Neuronal stem cell (in vitro differentiated cells): ENCODE measurements around the gene TMOD2.

ENCODE experiments used
- DNase-seq: peaks from one replicate; pipeline ENCODE4 v3.0.0-alpha.2; 2013; ENCODE audit warnings: low spot score
- H2AFZ ChIP-seq: one replicate; pipeline ENCODE4 v1.6.1; 2013; ENCODE audit warnings: mild to moderate bottlenecking, low read length, inconsistent platforms
- H2AK5ac ChIP-seq: 2 replicates; pipeline ENCODE4 v1.6.1; 2013; ENCODE audit warnings: low read depth, mild to moderate bottlenecking, inconsistent platforms, low read length, moderate library complexity, mixed read lengths
- H2BK120ac ChIP-seq: 2 replicates; pipeline ENCODE4 v1.6.1; 2013; ENCODE audit warnings: low read depth, mild to moderate bottlenecking, inconsistent platforms, low read length, moderate library complexity, mixed read lengths
- H2BK12ac ChIP-seq: one replicate; pipeline ENCODE4 v1.6.1; 2013; ENCODE audit warnings: low read length, inconsistent platforms
- H2BK15ac ChIP-seq: 2 replicates; pipeline ENCODE4 v1.6.1; 2013; ENCODE audit warnings: mild to moderate bottlenecking, low read length, inconsistent platforms, mixed read lengths
- H2BK5ac ChIP-seq: one replicate; pipeline ENCODE4 v1.6.1; 2013; ENCODE audit warnings: inconsistent platforms, mild to moderate bottlenecking, low read length, moderate library complexity
- H3K14ac ChIP-seq: one replicate; pipeline ENCODE4 v1.6.1; 2013; ENCODE audit warnings: low read length, inconsistent platforms
- H3K18ac ChIP-seq: 2 replicates; pipeline ENCODE4 v1.6.1; 2013; ENCODE audit warnings: low read length, inconsistent platforms
- H3K23ac ChIP-seq: 2 replicates; pipeline ENCODE4 v1.6.1; 2013; ENCODE audit warnings: low read depth, mild to moderate bottlenecking, mixed read lengths, low read length, inconsistent platforms; ENCODE audit not compliant: poor library complexity
- H3K27ac ChIP-seq: replicated peaks from 3 replicates; pipeline ENCODE4 v1.5.1; 2013; ENCODE audit warnings: low read length, inconsistent platforms
- H3K27me3 ChIP-seq, 3 experiments: 2 replicates each; pipeline ENCODE4 v1.6.1; 2013; ENCODE audit warnings: low read length in 3 of 3, mild to moderate bottlenecking in 2 of 3, inconsistent platforms in 1 of 3, low read depth in 1 of 3, mixed read lengths in 1 of 3, moderate library complexity in 1 of 3; ENCODE audit not compliant: control insufficient read depth in 3 of 3, insufficient read depth in 3 of 3
- H3K36me3 ChIP-seq, 2 donors: replicated peaks in 1 of 2; 2 replicates each; pipeline ENCODE4 v1.6.1; 2013; ENCODE audit warnings: low read length in 2 of 2; ENCODE audit not compliant: control insufficient read depth in 2 of 2, insufficient read depth in 2 of 2
- H3K4ac ChIP-seq: 2 replicates; pipeline ENCODE4 v1.6.1; 2013; ENCODE audit warnings: inconsistent platforms, mild to moderate bottlenecking, low read length, moderate library complexity
- H3K4me1 ChIP-seq, 2 donors: 1 replicate in 1 of 2; 2 replicates in 1 of 2; pipeline ENCODE4 v1.6.1; 2013; ENCODE audit warnings: low read length in 2 of 2, low read depth in 1 of 2; ENCODE audit not compliant: control insufficient read depth in 2 of 2, insufficient read depth in 1 of 2
- H3K4me2 ChIP-seq: one replicate; pipeline ENCODE4 v1.6.1; 2013; ENCODE audit warnings: mild to moderate bottlenecking, low read length, inconsistent platforms; ENCODE audit not compliant: insufficient read depth, poor library complexity, severe bottlenecking
- H3K4me3 ChIP-seq, 2 donors: 2 replicates each; pipeline ENCODE4 v1.5.1; 2013; ENCODE audit warnings: low read length in 2 of 2, mild to moderate bottlenecking in 2 of 2, inconsistent platforms in 1 of 2, moderate library complexity in 1 of 2
- H3K79me1 ChIP-seq: one replicate; pipeline ENCODE4 v1.6.1; 2013; ENCODE audit warnings: low read depth, mild to moderate bottlenecking, inconsistent platforms, low read length, moderate library complexity
- H3K9ac ChIP-seq: one replicate; pipeline ENCODE4 v1.6.1; 2013; ENCODE audit warnings: mild to moderate bottlenecking, low read depth, low read length, inconsistent platforms; ENCODE audit not compliant: poor library complexity
- H3K9me3 ChIP-seq, 2 donors: replicated peaks in 1 of 2; 2 replicates each; pipeline versions ENCODE3 to v1.6.1; 2013; ENCODE audit warnings: low read length in 2 of 2, mild to moderate bottlenecking in 2 of 2, inconsistent platforms in 1 of 2, low read depth in 1 of 2, mixed read lengths in 1 of 2, moderate library complexity in 1 of 2; ENCODE audit not compliant: control insufficient read depth in 2 of 2, insufficient read depth in 1 of 2
- H4K8ac ChIP-seq: one replicate; pipeline ENCODE4 v1.6.1; 2013; ENCODE audit warnings: low read depth, mild to moderate bottlenecking, inconsistent platforms, low read length, moderate library complexity
- H4K91ac ChIP-seq: one replicate; pipeline ENCODE4 v1.6.1; 2013; ENCODE audit warnings: low read length, low read depth, mild to moderate bottlenecking, inconsistent platforms; ENCODE audit not compliant: poor library complexity
- WGBS, 2 donors: extraction: QIAGEN DNeasy Blood & Tissue Kit; methylation state at CpG; one replicate each; pipeline ENCODE4 v1.1.7; 2013; ENCODE audit warnings: missing lambda C conversion rate in 2 of 2, mixed read lengths in 1 of 2; ENCODE audit not compliant: insufficient read length in 2 of 2, insufficient replicate concordance in 1 of 2; ENCODE audit errors: extremely low coverage in 2 of 2; 5-methylcytosine and 5-hydroxymethylcytosine counted together

Gene TMOD2

DNA sequence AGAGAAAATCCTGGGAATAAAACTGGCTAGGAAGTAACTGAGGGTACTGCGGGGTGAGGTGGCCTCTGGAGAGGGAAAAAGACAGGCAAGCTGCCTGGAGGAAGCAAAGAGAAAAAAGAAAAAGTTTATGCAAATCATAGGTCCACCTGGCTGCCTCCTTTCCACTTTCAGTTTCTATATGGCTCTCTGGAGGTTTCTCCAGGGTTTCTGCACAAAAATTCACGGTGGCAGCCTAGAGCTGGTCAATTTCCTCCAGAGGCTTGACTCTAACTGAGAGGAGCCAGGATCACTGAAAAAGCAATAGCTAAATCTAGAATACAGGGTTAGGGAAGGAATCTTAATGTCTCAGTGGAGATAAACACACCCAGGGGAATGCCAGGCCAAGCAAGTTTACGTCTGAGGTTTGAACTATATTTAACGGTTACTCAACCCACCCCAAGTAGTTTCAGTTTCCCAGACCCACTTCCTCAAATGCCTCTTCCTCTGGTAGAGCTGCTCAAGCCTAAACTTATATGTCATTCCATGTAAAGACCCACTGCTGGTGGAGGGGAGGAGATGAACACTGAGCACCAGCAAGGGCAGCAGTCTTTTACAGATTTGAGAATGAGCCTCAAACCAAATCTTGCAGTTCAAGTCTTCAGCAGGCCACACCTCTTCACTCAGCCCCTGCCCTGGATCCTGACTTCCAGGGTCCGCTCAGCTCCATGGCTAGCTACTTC, 19.7 kb upstream of the TMOD2 start:
- Histone ChIP-seq H3K14ac (no peak overlapping the region), H3K9ac (no peak overlapping the region), H4K8ac (no peak overlapping the region), H2BK120ac (no peak overlapping the region), H2AK5ac (no peak overlapping the region), H2BK12ac (no peak overlapping the region), H3K36me3 (no peaks in the 10 kb centered on the region), H3K4ac (no peak overlapping the region), H2BK5ac (no peak overlapping the region), H3K23ac (no peak overlapping the region), H3K9me3 (no peaks in the 10 kb centered on the region), H2BK15ac (no peak overlapping the region), H3K4me2 (no peak overlapping the region), H3K27ac (no peak overlapping the region), H3K79me1 (no peaks in the 10 kb centered on the region), H3K4me3 (no peak overlapping the region), H2AFZ (no peak overlapping the region), H4K91ac (no peak overlapping the region), H3K4me1 (peaks cover 1 to 14% of the 10 kb centered on the region in 2 donors), H3K27me3 (peaks cover 0 to 33% (median 10%) of the 10 kb centered on the region in 3 experiments), H3K18ac (no peak overlapping the region)
- no CpG with 5 or more reads among the region's 5 CpGs for WGBS, 2 donors
- no peak for DNase-seq

DNA sequence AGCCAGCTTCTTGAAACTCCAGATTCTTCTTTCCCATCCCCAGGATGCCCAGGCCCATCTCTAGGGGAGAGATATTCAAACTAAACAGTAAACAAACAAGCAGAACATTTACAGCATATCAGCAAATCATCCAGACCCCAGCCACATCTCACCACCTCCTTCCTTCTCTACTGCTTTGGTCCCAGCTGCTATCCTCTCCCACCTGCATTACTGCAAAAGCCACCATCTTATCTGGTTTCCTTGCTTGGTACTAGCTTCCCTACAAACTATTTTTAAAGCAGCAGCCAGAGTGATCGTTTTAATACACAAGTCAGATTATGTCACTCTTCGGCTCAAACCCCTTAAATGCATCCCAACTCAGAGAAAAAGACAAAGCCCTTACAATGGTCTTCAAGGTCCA, 18.8 kb upstream of the TMOD2 start:
- no peak overlapping the region for H2BK12ac ChIP-seq
- no peak overlapping the region for H2AK5ac ChIP-seq
- no peak overlapping the region for H3K23ac ChIP-seq
- DNase-seq, result no peak
- H3K9me3 ChIP-seq, result no peaks in the 10 kb centered on the region
- no peak overlapping the region for H2AFZ ChIP-seq
- H3K27me3 ChIP-seq, result peaks cover 3 to 36% (median 19%) of the 10 kb centered on the region in 3 experiments
- H3K79me1 ChIP-seq, result no peaks in the 10 kb centered on the region
- no CpG with 5 or more reads among the region's 2 CpGs for WGBS, 2 donors
- peaks cover 0 to 8% of the 10 kb centered on the region in 2 donors for H3K4me1 ChIP-seq
- H3K36me3 ChIP-seq, result no peaks in the 10 kb centered on the region
- H4K8ac ChIP-seq, result no peak overlapping the region
- H3K27ac ChIP-seq, result no peak overlapping the region
- H2BK5ac ChIP-seq, result no peak overlapping the region
- no peak overlapping the region for H2BK15ac ChIP-seq
- H3K9ac ChIP-seq, result no peak overlapping the region
- no peak overlapping the region for H3K4me3 ChIP-seq
- H3K18ac ChIP-seq, result no peak overlapping the region
- no peak overlapping the region for H3K14ac ChIP-seq
- no peak overlapping the region for H3K4me2 ChIP-seq
- no peak overlapping the region for H3K4ac ChIP-seq
- no peak overlapping the region for H2BK120ac ChIP-seq
- H4K91ac ChIP-seq, result no peak overlapping the region

DNA sequence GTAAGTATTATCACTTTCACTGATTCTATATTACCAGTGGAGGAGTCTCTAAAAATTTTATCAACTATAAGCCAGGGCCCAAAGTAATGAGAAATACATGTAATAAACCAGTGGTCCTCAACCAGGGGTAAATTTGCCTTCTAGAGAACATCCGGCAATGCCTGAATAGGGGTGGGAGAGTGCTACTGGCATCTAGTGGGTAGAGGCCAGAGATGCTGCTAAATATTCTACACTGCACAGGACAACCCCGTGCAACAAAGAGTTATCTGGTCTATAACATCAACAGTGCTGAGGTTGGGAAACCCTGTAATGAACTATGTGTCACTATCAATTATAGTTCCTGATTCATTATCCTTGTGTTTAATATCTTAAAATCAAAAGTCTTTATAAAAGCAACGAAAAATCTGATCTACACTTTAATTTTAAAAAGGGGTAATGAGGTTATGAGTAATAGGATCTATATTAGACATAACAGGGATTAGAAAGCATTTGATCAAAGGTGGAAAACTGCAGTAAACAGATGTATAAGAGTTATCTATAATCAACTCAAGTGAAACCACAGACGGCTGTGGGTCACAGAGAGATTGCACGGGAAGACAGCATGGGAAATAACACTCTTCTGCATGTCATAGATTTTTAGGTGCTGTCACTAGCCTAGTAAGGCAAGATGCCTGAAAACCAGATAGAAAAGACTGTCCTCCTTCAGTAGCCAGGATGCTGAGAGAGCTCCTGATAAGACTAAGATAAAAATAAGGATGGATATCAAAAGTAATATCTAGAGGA, 16.0 kb upstream of the TMOD2 start:
- H3K27me3 ChIP-seq, result peaks cover 3 to 64% (median 33%) of the 10 kb centered on the region in 3 experiments

DNA sequence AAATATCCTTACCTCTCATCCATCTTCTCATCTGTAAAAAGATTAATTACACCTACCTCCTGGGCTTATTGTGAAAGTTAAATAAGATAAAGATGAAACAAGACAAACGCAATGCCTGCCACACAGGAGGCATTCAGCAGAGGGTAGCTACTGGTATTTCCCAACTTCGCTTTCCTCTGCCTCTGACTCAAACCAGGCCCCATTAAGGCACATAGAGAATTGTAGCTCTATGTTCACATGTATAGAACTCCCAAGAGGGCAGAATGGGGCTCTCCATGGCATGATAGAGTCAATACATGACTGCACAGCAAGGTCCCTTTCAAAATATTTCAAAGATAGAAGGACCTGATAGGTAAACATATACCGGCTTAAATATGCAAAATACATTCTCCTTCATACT, 15.3 kb upstream of the TMOD2 start:
- H2BK15ac ChIP-seq, result no peak overlapping the region
- no peak overlapping the region for H4K91ac ChIP-seq
- no peak overlapping the region for H2AK5ac ChIP-seq
- no peak overlapping the region for H2BK12ac ChIP-seq
- H2BK120ac ChIP-seq, result no peak overlapping the region
- H3K23ac ChIP-seq, result no peak overlapping the region
- no peaks in the 10 kb centered on the region for H3K79me1 ChIP-seq
- DNase-seq, result no peak
- no peak overlapping the region for H3K4me2 ChIP-seq
- no peaks in the 10 kb centered on the region for H3K9me3 ChIP-seq
- H3K36me3 ChIP-seq, result no peaks in the 10 kb centered on the region
- no peak overlapping the region for H3K4ac ChIP-seq
- no CpG with 5 or more reads among the region's 3 CpGs for WGBS, 2 donors
- no peak overlapping the region for H3K27ac ChIP-seq
- H2BK5ac ChIP-seq, result no peak overlapping the region
- H3K14ac ChIP-seq, result no peak overlapping the region
- no peak overlapping the region for H3K4me3 ChIP-seq
- H3K18ac ChIP-seq, result no peak overlapping the region
- no peak overlapping the region for H3K9ac ChIP-seq
- H3K27me3 ChIP-seq, result peaks cover 3 to 70% (median 33%) of the 10 kb centered on the region in 3 experiments
- H2AFZ ChIP-seq, result no peak overlapping the region
- H4K8ac ChIP-seq, result no peak overlapping the region
- peaks cover 0 to 12% of the 10 kb centered on the region in 2 donors for H3K4me1 ChIP-seq

More for the DNA sequence above, 16.0 kb upstream of the TMOD2 start:
- Histone ChIP-seq H2BK5ac (no peak overlapping the region), H3K36me3 (no peaks in the 10 kb centered on the region), H3K14ac (no peak overlapping the region), H4K8ac (no peak overlapping the region), H3K4me3 (no peak overlapping the region), H3K9me3 (no peaks in the 10 kb centered on the region), H3K4ac (no peak overlapping the region), H2BK120ac (no peak overlapping the region), H2AFZ (no peak overlapping the region), H4K91ac (no peak overlapping the region), H3K18ac (no peak overlapping the region), H3K9ac (no peak overlapping the region), H3K79me1 (no peaks in the 10 kb centered on the region), H3K23ac (no peak overlapping the region), H3K27ac (no peak overlapping the region), H3K4me1 (peaks cover 0 to 12% of the 10 kb centered on the region in 2 donors), H2BK15ac (no peak overlapping the region), H2AK5ac (no peak overlapping the region), H2BK12ac (no peak overlapping the region), H3K4me2 (no peak overlapping the region)
- WGBS, 2 donors, result no CpG with 5 or more reads among the region's 5 CpGs
- no peak for DNase-seq
